NCI-H1436 (cell line): ENCODE measurements around the gene ITPR3.
"Not testable (repeated sequence)": the region's sequence is repeated elsewhere in the genome, so short reads cannot be mapped to it uniquely, and the experiment has no call there.

Source experiments
- DNase-seq: peaks from one replicate; lab custom pipeline; 2025; lab: John Stamatoyannopoulos, UW

Gene ITPR3

DNA sequence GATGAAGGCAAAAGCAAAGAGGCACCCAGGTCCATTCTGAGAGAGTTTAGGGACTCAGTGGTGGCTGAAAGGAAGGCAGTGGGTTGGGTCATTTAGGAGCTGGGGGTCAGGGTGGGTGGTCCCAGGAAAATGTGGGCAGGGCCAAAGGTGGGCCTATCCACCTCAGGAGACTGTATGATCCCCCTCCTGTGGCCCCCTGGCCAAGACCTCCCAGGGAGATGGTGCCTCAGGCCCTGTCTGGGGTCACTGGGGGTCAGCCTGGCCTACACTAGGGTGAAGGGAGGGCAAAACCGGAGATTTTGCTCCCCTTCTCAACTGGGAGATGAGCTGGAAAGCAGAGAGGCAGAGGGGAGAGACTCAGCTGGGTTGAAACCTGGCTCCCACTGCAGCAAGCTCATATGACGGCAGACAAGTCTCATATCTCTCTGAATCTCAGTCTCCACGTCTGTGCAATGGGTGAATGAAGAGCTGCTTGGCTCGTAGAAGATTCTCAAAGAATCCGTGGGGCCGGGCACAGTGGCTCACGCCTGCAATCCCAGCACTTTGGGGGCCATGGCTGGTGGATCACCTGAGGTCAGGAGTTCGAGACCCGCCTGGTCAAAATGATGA is 29.6 kb upstream of the ITPR3 start:
- DNase-seq = no peak

DNA sequence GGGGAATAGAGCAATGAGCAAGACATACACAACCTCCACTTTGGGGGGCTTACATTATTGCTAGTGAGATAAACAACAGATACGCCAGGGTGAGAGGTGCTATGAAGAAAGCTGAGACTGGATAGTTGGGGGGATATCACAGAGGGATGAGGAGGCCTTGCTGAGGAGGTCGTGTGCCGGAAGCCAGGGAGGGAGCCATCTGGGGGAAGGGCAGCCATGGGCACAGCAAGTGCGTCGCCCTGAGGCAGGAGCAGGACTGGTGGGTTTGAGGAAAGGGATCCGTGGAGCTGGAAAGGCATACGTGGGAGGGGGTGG is 28.9 kb upstream of the ITPR3 start:
- no peak for DNase-seq

DNA sequence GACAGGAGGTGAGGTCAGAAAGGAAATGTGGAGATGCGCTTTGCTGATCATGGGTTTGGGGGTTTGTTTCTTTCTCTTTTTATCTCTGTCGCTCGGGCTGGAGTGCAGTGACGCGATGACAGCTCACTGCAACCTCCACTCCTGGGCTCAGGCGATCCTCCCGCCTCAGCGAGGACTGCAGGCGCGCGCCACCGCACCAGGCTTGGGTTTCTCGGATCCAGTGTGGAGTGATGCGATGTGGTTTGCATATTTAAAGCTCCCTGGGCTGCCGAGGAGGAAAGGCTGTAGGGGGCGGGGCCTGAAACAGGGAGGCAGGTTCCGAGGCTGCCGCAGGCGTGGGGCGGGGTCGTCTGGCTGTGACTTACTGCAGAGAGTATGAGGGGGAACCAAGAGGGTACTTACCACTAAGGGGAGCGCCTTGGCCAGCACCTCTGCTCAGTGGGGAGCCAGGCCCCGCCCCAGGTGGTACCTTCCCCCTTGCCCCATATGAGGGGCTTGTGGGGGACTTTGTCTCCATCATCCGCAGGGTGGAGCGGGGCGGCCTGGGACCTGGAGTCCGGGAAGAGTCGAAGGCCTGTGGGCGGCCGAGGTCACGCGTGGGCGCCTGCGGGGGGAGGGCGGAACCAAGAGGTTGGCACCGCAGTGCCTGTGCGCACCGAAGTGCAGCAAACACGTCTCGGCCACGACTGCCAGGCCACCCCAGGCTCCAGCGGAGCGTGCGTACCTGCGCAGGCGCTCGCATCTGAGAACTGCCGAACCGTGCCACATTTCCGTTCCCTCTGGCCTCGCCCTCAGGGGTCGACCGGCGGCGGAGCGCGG is 28.3 kb upstream of the ITPR3 start:
- no peak for DNase-seq

DNA sequence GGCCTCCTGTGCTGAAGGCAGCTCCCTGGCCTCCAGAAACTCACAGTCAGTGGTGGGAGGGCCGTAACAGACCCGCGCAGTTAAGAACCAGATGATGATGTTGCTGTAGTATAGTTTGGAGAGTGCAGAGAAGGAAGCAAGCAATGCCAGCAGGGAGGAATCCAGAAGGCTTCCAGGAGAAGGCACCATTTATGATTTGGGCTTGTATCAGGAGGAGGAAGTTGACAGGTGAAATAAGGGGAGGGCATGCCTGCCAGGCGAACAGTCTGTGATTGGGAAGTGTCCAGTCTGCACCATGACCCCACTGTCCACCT is 27.8 kb upstream of the ITPR3 start:
- no peak for DNase-seq

DNA sequence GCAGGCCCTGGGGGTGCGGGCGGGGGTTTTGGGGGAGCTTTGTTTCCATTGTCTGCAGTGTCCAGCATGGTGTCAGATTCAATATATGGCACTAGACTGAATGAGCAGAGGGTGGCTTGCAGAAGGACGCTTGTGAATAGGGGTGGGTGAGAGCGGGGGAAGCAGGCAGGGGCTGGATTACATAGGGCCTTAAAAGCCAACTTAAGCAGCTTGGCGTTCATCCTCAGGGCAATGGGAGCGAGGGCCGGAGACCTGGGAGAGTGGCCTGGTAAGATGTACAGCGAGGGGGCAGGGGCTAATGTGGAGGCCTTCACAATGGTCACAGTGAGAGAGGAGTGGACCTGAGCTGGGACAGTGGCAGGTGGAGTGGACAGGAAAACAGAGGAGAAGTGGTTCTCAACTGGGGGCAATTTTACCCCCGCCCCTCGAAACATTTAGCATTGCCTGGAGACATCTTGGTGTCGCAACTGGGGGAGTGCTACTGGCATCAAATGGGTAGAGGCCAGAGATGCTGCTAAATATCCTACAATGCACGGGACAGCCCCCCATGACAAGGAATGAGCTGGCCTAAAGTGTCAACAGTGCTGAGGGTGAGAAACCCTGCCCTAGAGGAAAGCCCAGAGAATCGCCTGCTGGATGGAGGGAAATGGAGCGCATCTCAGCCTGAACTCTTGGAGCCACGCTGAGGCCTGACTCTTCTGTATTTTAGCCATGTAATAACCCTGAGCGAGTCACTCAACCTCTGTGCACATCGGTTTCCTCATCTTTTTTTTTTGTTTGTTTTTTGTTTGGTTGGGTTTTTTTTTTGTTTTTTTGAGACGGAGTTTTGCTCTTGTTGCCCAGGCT is 25.9 kb upstream of the ITPR3 start:
- DNase-seq = no peak

DNA sequence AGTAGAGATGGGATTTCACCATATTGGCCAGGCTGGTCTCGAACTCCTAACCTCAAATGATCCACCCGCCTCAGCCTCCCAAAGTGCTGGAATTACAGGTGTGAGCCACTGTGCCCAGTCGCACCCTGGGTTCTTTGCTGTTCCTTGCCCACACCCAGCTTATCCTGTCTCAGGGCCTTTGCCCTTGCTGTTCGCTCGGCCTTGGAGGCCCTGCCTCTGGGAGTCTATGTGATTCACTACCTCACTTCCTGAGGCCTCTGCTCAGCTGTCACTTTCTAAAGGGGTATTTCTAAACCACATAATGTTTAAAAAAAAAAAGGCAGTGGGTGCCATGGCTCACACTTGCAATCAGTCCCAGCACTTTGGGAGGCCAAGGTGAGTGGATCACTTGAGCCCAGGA is 24.2 kb upstream of the ITPR3 start:
- not testable (repeated sequence) for DNase-seq

DNA sequence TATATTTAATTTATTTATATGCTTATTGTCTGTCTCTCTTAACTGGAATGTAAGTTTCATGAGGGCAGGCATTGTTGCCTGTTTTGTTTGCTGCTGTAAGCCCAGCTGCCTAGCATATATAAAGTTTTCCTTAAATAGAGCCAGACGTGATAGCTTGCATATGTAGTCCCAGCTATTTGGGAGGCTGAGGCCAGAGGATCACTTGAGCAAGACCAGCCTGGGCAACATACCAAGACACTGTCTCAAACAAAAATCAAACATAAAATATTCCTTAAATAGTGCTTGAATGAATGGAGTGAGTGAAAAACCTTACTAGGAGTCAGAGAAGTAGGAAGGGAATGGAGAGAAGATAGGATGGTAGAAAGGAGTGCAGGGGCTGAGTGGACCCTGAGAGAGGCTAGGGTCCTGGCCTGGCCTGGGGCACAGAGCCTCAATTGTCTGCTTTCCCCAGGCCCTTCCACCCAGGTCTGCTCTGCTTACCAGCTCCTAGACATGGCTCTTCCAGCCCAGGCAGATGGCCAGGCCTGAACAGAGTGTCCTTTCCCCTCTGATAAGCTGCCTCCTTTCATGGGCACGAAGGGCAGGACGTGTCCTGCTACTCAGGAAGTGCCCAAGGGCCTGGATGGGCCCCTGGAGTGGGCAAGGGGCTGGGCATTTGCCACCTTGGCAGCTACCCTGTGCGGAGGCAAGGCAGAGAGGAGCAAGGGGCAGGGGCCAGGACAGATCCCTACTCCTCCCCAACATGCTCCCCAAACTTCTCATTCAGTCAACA is 23.4 kb upstream of the ITPR3 start:
- DNase-seq = no peak

DNA sequence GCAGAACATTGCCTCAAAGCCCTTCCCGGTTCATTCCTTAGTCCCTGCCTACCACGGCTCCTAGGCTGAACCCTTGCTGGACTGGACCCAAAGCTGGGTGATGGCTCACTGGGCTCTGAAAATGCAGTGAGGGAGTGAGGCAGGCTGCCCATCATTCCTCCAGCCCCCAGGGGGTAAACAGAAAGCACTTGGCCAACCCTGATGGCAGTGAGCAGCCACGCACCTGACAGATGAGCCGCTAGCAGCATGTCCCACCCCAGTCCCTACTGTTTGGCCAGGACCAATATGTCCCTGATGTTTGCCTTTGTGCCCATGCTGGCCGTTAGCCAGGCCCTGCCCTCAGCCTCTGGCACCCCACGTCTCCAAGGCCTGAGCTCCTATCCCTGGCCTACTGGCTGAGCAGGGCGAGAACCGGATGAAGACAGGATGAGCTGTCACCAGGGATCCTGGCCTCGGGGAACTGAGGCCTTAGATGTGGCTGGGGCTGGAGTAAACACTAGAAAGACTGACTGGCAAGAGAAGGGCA is 21.6 kb upstream of the ITPR3 start:
- no peak for DNase-seq

DNA sequence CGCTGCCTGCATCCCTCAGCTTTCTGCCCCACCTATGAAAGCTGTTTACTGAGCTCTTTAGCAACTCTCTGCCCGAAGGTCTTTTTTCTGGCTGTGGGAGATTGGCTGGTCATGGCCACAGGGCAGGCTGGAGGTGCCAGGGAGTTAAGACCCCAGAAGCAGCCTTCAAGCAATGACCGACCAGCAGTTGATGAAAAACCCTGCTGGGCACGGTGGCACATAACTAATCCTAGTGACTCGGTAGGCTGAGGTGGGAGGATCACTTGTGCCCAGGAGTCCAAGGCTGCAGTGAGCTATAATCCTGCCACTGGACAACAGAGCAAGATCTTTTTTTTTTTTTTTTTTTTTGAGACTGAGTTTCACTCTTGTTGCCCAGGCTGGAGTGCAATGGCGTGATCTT is 20.4 kb upstream of the ITPR3 start:
- no peak for DNase-seq

DNA sequence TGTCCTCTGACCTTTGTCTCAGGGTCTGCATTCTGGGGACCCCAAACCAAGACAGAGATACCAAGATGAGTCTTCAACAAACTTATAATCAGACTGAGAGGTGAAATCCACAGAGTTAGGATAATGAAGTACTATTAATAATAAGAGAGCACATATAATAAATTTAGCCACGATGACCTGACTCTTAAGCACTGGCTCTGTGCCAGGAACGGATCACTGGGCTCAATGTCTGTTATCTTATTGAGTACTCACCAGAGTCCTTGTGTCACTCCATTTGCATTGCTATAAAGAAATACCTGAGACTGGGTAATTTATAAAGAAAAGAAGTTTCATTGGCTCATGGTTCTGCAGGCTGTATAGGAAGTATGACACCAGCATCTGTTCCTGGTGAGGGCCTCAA is 18.9 kb upstream of the ITPR3 start:
- no peak for DNase-seq

DNA sequence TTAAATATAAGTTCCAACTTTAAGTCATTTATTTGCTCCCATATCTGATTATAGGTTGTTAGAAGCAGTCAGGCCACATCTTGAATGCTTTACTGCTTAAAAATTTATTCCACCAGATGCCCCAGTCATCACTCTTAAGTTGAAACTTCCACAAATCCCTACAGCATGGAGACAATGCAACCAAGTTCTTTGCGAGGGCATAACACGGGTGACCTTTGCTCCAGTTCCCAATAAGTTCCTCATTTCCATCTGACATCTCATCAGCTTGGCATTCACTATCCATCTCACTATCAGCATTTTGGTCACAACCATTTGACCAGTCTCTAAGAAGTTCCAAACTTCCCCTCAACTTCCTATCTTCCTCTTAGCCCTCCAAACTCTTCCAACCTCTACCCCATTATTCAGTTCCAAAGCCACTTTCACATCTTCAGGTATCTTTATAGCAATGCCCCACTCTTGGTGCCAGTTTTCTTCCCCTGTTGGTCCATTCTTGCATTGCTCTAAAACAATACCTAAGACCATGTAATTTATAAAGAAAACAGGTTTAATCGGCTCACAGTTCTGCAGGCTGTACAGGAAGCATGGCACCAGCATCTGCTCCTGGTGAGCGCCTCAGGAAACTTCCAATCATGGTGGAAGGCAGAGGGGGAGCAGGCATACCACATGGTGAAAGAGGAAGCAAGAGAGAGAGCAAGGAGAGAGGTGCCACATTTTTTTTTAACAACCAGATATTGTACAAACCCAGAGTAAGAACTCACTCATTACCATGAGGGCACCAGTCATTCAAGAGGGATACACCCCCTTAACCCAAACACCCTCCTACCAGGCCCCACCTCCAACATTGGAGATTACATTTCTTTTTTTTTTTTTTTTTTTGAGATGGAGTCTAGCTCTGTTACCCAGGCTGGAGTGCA is 15.9 kb upstream of the ITPR3 start:
- no peak for DNase-seq

DNA sequence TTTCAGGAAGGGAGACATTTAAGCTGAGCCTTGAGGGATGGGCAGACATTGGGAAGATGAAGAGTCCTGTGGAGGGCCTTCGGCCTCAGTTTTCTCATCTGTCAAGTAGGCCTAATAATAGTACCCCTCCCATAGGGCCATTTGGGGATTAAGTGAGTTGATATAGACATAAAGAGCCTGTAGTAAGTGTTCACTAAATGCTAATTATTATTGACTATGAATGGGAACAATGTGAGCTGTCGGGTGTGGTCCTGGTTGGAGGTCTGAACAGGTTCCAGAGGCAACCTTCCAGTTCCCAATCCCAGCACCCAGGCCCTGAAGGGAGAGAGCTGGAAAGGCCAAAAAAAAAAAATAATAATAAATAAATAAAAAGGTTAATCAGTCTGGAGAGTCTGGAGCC is 14.5 kb upstream of the ITPR3 start:
- DNase-seq = no peak

DNA sequence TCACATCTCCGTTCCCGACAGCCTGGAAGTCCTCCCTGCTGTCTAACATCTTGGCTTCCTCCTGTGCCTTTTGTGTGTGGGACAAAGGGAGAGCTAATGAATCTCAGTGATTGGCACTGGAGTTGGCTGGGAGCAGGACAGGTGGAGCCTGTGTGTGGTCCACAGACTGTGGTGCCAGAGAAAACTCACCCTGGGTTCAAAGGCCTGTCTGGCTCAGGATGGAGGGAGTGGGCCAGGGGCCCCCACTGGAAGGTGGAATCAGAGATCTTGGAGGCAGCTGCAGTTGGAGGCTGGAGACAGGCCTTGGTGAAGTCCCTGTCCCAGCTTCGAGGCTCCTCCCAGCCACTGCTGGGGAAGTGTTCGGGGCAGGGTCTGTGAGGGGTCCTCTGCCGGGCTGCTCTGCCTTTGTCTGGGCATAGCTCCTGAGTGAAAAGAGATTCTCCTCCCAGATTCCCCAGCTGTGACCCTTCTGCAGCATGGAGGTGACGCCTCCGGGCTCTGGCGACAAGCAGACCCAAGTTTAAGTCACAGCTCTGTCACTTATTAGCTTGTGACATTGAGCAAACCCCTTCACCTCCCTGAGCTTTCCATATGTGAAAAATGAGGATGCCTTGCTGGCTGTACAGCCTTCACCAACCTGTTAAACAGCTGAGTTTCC is 13.9 kb upstream of the ITPR3 start:
- DNase-seq = no peak

DNA sequence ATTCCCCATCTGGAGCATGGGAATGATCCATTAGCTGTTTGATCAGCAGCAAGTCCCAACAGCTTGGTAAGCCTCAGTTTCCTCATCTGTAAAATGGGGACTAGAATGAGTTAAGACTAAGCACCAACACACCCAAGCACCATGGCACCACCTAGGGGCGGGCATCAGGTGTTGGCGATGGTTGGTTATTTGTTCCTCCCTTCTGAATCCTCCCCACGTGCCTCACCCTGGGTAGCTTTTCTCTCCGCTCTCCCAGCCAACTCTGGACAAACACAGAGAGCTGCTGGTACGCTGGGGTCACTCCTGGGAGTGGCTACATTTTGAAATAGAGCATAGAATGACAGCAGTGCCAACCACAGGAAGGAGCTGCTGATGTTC is 13.3 kb upstream of the ITPR3 start:
- no peak for DNase-seq

DNA sequence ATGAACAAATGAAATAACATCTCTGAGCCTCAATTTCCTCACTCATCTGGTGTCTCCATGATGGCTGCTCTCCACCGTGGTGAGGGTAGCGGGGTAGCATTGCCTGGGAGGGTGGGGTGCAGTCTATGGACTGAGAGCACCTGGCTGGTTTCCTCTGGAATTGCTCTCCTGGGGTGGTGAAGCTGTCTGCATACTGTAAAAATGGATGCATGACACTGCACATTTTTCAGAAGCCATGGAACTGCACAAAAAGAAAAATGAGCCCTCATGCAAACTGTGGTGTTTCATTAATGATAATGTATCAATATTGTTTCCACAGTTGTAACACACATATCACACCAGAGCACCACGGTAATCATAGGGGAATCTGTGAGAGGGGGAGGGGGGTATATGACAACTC is 12.1 kb upstream of the ITPR3 start:
- no peak for DNase-seq

DNA sequence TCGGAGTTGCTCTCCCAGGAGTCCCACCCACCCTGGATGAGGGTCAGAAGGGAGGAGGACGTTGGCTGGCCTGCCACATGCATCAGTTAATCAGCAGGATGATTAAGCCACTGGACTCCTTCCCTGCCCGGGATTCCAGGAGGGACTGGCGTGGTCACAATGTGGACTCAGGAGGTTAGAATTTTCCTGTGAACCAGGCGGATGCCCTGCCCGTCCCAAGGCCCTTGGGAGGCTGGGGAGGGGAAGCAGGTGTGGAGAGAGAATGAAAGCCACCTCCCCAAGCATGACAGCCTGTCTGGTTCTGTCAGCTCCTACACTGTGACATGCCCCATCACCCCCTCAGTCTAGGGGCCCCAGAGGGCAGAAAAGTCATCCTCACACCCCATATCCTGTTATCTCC is 11.6 kb upstream of the ITPR3 start:
- no peak for DNase-seq

DNA sequence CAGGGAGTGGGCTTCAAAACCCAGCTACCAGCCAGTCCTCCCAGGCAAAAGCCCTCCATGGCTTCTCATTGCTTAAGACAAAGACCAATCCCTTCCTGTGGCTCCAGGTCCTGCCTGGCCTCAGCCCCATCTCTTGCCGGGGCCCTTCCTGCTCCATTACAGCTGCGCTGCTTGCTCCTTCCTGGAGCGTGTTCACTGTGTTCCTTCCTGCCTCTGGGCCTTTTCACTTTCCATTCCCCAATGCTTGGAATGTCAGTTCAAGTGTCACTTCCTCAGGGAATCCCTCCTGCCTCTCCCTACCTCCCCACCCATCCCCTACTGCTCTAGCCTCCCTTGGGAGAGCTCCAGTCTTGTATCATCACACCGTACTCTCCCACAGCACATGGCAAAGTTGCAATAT is 11.1 kb upstream of the ITPR3 start:
- DNase-seq = no peak

DNA sequence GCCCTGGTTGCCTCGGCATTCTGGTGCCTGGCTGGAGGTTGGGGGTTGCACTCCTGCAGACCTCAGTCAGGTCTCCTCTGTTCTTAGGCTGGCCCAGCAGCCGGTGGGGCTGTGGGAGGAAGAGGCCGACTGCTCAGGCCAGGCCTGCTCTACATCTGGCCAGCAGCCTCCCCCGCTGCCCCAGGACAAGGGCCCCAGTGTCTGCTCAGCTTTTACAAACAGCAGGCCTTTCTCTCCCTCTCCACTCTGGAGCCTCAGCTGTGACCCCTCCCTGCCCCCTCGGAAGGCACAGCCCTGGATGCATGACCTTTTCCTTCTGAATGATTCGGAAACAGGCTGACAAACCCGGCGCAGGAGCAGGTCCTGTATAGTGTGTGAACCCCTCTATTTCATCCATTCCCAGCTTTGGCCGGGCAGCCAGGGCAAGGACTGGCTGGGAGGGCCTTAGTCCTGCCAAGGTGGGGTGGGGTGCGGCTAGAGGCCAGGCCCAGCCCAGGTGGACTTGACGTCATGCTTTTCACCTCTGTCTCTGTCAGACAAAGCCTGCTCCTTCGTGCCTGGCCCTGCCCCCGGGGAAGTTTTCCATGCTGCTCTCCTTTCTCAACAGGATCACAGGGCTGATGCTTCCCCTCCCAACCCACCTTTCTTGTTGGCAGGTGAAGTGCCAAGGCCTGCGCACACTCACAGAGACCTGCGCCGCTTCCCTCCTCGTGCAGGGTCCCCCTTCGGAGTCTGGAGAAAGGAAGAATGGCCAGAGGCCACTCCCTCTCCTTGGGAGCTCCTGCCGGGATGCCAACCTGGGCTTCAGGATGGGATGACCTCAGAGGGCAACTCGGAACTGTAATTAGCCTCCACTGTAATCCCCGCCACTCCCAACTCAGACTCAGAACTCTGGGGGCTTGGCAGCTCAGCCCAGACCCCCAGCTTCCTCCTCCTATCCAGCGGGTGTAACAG is 10.1 kb upstream of the ITPR3 start:
- DNase-seq = no peak

DNA sequence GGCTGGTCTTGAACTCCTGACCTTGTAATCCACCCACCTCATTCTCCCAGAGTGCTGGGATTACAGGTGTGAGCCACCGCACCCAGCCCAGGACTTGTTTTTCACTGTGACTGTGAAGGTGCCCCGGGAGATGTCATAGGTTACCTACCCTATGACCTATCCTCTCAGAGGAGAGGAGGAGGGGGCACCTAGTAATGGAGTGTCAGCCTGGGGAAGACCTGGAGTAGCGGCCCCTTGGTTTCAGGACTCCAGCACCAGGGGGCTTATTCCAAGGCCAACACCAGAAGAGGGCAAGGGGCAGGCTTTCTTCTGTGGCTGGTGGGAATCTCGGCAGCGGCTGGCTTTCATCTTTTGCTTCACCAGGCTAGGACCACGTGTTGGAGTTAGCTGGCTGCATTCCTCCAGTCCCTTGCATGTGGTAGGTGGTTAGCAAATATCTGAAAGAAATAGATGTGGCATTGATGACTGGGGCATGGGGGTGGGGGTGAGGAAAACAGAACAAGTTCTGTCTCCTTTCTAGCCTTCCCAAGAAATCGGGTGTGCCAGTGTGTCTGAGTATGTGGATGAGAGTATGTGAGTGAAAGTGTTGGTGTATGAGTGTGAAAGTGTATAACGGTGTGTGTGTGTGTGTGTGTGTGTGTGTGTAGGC is 7.9 kb upstream of the ITPR3 start:
- no peak for DNase-seq
